ENCODE results near the gene MET.
A peak's percentile ranks its signal among the peaks of the same experiment; 100 is the strongest.
"Not testable (repeated sequence)": the region's sequence is repeated elsewhere in the genome, so short reads cannot be mapped to it uniquely, and the experiment has no call there.

Gene MET

DNA sequence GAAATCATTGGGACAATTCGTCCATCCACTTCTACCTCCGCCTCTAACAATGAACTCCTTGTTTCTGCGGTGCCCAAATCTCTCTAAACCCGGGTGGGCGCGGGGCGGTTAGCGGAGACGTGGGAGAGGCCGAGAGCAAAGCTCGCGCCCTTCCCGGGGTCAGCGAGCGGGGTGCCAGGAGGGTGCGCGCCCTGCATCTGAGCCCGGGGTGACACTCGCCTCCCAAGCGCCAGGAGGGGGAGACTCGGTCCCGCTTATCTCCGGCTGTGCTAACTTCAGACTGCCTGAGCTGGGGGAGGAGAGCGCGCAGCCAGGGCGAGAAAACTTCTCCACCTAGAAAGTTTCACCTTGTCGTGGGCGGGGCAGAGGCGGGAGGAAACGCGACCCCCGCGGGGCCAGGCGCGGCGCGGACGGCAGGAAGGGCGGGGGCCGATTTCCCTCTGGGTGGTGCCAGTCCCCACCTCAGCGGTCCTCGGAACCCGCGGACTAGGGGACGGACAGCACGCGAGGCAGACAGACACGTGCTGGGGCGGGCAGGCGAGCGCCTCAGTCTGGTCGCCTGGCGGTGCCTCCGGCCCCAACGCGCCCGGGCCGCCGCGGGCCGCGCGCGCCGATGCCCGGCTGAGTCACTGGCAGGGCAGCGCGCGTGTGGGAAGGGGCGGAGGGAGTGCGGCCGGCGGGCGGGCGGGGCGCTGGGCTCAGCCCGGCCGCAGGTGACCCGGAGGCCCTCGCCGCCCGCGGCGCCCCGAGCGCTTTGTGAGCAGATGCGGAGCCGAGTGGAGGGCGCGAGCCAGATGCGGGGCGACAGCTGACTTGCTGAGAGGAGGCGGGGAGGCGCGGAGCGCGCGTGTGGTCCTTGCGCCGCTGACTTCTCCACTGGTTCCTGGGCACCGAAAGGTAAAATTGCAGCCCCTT lies at the start of gene MET:
Gene MET (plus strand): TSS at position 516 of the 915 bp plus-strand sequence. CDS start 26,889 bp downstream, outside the sequence.
- Histone ChIP-seq H3K9me3 (ENCODE audit: control insufficient read depth, insufficient read depth, low read length) (no peaks in the 10 kb centered on the region), H3K9ac (ENCODE audit: low read depth, low read length) (peak within 1 kb of the TSS; percentile 50), H3K4me1 (ENCODE audit: insufficient read depth, low read length) (no peaks in the 10 kb centered on the region; the same call in 1 of the 2 replicates), H3K36me3 (ENCODE audit: insufficient read depth, low read length) (no peaks in the 10 kb centered on the region)

DNA sequence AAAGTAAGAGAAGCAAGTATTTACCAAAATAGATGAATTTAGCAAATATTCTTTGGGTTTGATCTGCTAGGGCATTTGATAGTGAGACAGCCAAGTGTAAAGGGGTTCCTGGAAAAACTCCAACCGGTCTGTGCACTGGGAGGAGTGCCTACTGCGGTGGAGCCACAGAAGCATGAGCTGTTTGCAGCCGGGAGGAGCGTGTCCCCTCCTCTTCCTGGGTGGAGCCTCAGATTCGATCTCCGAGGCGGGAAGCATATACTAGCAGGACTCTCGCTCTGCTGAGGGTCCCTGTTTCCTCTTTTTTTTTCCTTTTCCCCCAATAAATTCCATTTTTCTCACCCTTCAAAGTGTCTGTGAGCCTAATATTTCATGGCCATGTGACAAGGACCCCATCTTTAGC lies 45.1 kb upstream of the MET start:
- no peak overlapping the region for H3K9ac ChIP-seq (ENCODE audit: low read depth, low read length)
- no peaks in the 10 kb centered on the region for H3K36me3 ChIP-seq (ENCODE audit: insufficient read depth, low read length)
- no peaks in the 10 kb centered on the region for H3K9me3 ChIP-seq (ENCODE audit: control insufficient read depth, insufficient read depth, low read length)
- H3K4me1 ChIP-seq (ENCODE audit: insufficient read depth, low read length) = no peaks in the 10 kb centered on the region; the same call in 1 of the 2 replicates

DNA sequence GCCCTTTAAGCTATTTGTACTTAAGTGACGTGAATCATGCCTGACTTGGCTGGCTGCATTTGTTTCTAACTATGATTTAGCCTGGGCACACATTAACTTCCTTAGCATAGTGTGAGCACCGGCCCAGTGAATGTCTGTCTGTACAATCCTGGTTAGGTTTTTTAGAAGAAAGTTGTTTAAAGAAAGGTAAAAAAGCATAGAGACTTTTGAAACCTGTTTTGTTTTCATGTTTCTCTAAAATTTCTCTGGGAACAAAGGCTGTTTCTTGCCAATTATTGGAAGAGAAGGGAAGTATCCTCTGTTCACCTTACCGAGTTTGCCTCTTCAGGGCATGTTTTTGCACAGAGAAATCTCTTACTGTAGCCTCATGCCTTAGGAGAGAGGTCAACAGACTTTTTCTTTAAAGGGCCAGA lies 42.9 kb upstream of the MET start:
- Histone ChIP-seq H3K9me3 (ENCODE audit: control insufficient read depth, insufficient read depth, low read length) (no peaks in the 10 kb centered on the region), H3K36me3 (ENCODE audit: insufficient read depth, low read length) (no peaks in the 10 kb centered on the region), H3K9ac (ENCODE audit: low read depth, low read length) (no peak overlapping the region), H3K4me1 (ENCODE audit: insufficient read depth, low read length) (peaks cover 6% of the 10 kb centered on the region)

DNA sequence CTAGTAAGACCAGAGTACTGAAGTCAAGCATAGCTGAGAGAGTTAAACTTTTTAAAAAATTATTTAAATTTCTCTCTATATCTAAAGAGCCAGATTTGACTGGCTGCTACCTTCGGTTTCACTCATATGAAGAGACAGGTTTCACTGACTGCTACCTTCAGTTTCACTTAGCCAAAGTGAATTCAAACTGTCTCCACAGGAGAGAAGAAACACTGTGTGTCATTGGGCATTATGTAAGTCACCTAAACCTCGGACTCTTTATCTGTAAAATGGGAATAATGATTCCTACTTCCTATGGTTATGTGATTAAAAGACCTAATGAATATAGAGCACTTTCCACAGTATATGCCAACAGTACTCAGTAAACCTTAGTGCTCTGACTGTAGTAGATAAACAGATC lies 41.6 kb upstream of the MET start:
- peaks cover 6% of the 10 kb centered on the region for H3K4me1 ChIP-seq (ENCODE audit: insufficient read depth, low read length)
- H3K9me3 ChIP-seq (ENCODE audit: control insufficient read depth, insufficient read depth, low read length) = no peaks in the 10 kb centered on the region
- no peaks in the 10 kb centered on the region for H3K36me3 ChIP-seq (ENCODE audit: insufficient read depth, low read length)
- H3K9ac ChIP-seq (ENCODE audit: low read depth, low read length) = no peak overlapping the region

DNA sequence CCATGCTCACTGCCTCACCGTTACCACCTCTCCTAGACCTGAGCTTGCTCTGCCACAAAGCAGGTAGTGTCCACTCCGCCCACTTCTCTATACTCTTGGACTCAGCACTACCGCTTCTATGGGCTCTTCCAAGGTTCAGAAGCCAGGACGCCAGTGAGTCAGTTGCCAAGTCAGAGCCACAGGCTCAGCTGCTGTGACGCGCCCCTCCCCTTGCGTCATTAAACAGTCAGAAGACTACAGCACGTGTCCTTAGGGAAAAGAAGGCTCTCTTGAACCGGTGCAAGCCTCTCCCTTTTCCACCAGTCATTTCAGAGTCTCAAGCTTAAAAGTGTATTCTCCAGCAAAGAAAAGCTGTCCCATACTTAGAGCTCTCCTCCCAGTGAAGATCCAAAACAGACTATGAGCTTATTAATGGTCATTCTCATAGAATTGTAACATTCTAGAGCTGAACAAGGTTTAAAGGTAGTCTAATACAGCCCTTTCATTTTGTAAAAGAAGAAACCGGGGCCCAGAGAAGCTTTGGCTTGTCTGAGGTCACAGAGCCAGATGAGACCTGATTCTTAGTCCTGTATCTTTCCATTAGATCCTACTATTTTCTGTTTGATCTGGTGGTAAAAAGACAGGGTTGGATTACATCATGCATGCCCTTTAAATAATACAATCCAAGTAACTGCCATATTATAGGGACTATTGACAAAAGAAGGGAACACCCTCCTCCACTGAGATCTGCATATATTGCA lies 40.9 kb upstream of the MET start:
- no peaks in the 10 kb centered on the region for H3K36me3 ChIP-seq (ENCODE audit: insufficient read depth, low read length)

DNA sequence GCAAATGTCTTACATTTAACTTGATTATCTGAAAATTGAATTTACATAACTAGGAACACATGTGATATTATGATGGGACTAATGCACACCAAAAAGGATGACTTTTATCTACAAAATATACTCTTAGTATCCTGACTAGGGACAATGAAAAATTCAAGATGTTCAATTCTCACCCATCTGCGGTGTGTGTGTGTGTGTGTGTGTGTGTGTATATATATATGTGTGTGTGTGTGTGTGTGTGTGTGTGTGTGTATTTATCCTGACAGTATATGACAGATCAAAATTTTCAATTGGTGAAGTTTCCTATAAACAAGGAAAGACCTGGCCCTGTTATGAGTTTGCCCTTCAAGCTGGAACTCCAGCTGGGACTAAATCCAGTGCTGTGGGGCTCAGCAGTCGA lies 40.3 kb upstream of the MET start:
- Histone ChIP-seq H3K9ac (ENCODE audit: low read depth, low read length) (no peak overlapping the region), H3K4me1 (ENCODE audit: insufficient read depth, low read length) (peaks cover 6% of the 10 kb centered on the region), H3K9me3 (ENCODE audit: control insufficient read depth, insufficient read depth, low read length) (no peaks in the 10 kb centered on the region), H3K36me3 (ENCODE audit: insufficient read depth, low read length) (no peaks in the 10 kb centered on the region)

More for the DNA sequence above, 40.9 kb upstream of the MET start:
- H3K9ac ChIP-seq (ENCODE audit: low read depth, low read length) = no peak overlapping the region
- peaks cover 6% of the 10 kb centered on the region for H3K4me1 ChIP-seq (ENCODE audit: insufficient read depth, low read length)
- H3K9me3 ChIP-seq (ENCODE audit: control insufficient read depth, insufficient read depth, low read length) = no peaks in the 10 kb centered on the region

DNA sequence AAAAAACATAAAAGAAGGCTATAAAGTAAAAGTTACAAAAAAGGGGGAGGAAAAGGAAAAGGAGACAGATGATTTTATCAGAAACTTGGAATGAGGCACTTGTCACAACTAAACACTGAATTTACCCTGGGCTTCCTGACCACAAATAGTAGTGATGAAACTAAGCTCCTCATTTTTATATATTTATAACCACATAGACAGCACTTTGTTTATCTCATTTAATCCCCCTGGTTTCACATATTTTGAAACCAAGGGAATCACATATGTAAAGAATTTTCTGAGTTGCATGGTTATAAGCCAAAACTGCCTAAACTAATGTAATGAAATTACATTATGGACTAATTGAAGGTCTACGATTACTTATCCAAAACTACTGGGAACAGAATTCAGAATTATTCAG lies 39.6 kb upstream of the MET start:
- Histone ChIP-seq H3K4me1 (ENCODE audit: insufficient read depth, low read length) (peaks cover 6% of the 10 kb centered on the region), H3K9me3 (ENCODE audit: control insufficient read depth, insufficient read depth, low read length) (no peaks in the 10 kb centered on the region), H3K9ac (ENCODE audit: low read depth, low read length) (no peak overlapping the region), H3K36me3 (ENCODE audit: insufficient read depth, low read length) (no peaks in the 10 kb centered on the region)

DNA sequence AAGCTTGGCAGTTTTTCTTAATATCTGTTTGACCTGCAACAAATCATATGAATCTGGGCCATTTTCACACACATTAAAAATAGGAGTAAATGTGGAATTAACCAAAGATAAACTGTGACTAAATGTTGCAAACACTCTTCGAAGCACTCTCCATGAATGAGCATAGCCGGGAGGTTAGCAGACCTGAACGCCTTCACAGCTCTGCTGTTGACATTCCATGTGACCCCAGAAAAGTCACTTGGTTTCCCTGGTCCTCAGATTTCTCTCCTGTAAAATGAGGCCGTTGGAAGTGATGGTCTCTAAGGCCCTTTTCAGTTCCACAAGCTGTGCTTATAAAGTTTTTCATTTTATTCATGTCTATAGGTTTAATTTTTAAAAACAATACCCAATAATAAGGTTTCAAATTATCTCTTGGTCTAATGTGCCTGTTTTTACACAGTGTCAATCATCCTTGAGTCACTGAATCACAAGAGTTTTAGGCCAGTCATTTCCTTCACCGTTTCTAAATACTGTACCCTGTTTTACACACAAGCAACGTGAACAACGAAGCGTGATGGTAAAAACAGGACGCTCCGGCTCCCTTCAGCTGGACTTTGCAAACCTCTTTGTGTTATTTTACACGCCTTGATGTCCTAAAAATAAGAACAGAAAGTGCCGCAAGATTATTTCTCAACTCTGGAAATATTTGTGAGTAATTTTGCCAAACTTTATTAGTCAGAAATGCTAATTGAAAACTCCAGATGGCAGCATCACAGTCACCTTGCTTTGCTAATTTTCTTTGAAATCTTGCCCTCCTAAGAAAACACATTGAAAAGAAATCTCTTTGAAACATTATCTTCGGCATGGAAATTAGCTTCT lies 38.6 kb upstream of the MET start:
- Histone ChIP-seq H3K36me3 (ENCODE audit: insufficient read depth, low read length) (no peaks in the 10 kb centered on the region), H3K9me3 (ENCODE audit: control insufficient read depth, insufficient read depth, low read length) (no peaks in the 10 kb centered on the region), H3K4me1 (ENCODE audit: insufficient read depth, low read length) (peaks cover 6% of the 10 kb centered on the region), H3K9ac (ENCODE audit: low read depth, low read length) (no peak overlapping the region)

DNA sequence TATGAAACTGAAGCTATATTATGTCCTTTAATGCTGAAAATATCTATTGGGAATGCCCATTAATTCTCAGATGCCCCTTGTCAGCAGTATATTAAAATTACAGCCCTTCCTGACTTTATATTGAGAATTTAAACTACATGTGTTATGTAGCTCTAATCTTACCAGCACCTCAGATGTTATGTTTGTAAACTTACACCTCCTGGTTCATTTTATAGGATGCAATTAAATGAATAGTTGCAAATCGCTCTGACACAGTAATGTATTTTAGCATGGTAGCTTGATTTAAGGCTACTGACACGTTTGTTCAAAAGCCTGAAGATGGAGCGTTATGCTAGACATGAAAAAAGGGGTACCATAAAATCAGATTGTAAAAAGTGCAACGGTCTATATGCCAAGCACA lies 35.0 kb upstream of the MET start:
- no peaks in the 10 kb centered on the region for H3K36me3 ChIP-seq (ENCODE audit: insufficient read depth, low read length)
- peaks cover 6% of the 10 kb centered on the region; the same call in 1 of the 2 replicates for H3K4me1 ChIP-seq (ENCODE audit: insufficient read depth, low read length)
- no peak overlapping the region for H3K9ac ChIP-seq (ENCODE audit: low read depth, low read length)
- H3K9me3 ChIP-seq (ENCODE audit: control insufficient read depth, insufficient read depth, low read length) = no peaks in the 10 kb centered on the region; the same call in 1 of the 2 replicates

DNA sequence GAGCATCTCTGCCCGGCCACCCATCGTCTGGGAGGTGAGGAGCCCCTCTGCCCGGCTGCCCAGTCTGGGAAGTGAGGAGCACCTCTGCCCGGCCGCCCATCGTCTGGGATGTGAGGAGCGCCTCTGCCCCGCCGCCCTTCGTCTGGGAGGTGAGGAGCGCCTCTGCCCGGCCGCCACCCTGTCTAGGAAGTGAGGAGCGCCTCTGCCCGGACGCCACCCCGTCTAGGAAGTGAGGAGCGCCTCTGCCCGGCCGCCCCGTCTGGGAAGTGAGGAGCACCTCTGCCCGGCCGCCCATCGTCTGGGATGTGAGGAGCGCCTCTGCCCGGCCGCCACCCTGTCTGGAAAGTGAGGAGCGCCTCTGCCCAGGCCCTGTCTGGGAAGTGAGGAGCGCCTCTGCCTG lies 33.4 kb upstream of the MET start:
- not testable (repeated sequence) for H3K36me3 ChIP-seq (ENCODE audit: insufficient read depth, low read length); H3K9ac ChIP-seq (ENCODE audit: low read depth, low read length); H3K9me3 ChIP-seq (ENCODE audit: control insufficient read depth, insufficient read depth, low read length); H3K4me1 ChIP-seq (ENCODE audit: insufficient read depth, low read length)

DNA sequence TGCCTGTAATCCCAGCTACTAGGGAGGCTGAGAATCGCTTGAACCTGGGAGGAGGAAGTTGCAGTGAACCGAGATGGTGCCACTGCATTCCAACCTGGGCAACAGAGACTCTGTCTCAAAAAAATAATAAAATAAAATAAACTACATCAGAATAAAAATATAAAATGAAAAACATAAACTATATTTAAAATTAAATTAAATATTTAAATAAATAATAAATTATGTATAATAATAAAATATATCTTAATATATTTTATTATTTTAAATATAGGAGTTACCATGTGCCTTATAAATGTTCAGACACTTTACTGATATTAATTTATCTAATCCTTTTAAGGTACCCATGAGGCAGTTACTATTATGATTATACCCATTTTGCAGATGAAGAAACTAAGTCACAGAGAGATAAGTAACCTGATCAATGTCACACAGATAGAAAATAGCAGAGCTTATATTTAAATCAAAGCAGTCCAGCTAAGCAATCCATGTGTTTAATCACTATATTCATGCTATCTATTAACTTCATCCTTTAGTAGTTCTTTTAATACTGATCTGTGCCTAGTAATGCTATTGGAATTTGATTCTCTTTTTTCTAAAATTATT lies 30.3 kb upstream of the MET start:
- Histone ChIP-seq H3K9ac (ENCODE audit: low read depth, low read length) (no peak overlapping the region), H3K4me1 (ENCODE audit: insufficient read depth, low read length) (no peaks in the 10 kb centered on the region), H3K36me3 (ENCODE audit: insufficient read depth, low read length) (no peaks in the 10 kb centered on the region), H3K9me3 (ENCODE audit: control insufficient read depth, insufficient read depth, low read length) (no peaks in the 10 kb centered on the region; the same call in 1 of the 2 replicates)

DNA sequence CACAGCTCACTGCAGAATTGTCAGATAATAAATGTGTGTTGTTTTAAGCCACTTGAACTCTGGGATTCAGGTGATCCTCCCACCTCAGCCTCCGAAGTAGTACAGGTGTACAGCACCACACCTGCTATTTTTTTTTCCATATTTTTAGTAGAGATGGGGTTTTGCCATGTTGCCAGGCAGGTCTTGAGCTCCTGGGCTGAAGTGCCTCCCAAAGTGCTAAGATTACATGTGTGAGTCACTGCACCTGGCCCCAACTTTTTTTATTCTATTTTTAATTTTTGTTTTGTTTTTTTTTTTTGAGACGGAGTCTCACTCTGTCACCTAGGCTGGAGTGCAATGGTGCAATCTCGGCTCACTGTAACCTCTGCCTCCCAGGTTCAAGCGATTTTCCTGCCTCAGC lies 28.8 kb upstream of the MET start:
- H3K9me3 ChIP-seq (ENCODE audit: control insufficient read depth, insufficient read depth, low read length) = not testable (repeated sequence)

DNA sequence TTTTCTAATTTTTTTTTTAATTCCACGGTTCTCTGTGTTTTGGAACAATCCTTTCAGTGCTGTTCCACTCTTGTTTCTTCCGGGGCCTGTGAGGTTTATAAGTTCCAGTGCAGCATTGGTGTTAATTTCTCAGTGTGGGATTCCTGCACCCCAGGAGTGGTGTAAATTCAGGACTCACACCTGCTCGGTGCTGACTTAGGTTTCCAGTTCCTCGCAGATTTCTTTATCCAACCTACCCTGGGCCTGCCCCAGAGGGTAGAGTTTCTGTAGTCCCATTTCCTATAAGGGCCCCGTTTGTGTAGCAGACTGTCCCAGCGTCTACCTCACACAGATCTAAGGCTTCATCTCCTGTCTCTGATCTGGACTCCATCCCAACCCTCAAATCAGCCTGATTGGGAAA lies 27.4 kb upstream of the MET start:
- no peak overlapping the region for H3K9ac ChIP-seq (ENCODE audit: low read depth, low read length)
- no peaks in the 10 kb centered on the region for H3K4me1 ChIP-seq (ENCODE audit: insufficient read depth, low read length)
- H3K9me3 ChIP-seq (ENCODE audit: control insufficient read depth, insufficient read depth, low read length) = no peaks in the 10 kb centered on the region; the same call in 1 of the 2 replicates
- H3K36me3 ChIP-seq (ENCODE audit: insufficient read depth, low read length) = no peaks in the 10 kb centered on the region

More for the DNA sequence above, 28.8 kb upstream of the MET start:
- not testable (repeated sequence) for H3K9ac ChIP-seq (ENCODE audit: low read depth, low read length); H3K4me1 ChIP-seq (ENCODE audit: insufficient read depth, low read length); H3K36me3 ChIP-seq (ENCODE audit: insufficient read depth, low read length)

DNA sequence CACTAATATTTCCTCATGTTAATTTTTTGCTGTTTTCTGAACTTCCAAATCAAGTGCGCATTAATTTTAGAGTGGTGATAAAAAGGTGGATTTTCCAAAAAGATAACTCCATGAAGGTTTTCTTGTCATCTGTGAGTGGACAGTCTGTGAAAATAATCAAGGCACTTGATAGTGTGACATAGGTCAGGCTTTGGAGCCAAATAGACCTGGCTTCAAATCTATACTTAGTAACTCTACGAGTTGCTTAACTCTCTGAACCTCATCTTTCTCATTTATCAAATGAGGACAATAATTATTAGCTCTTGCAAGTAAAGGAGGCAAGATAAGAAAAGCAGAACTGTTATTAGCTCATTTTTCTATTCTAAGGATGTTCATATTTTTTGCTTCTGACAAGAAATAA lies 24.7 kb upstream of the MET start:
- no peak overlapping the region for H3K9ac ChIP-seq (ENCODE audit: low read depth, low read length)
- H3K9me3 ChIP-seq (ENCODE audit: control insufficient read depth, insufficient read depth, low read length) = no peaks in the 10 kb centered on the region
- no peaks in the 10 kb centered on the region for H3K4me1 ChIP-seq (ENCODE audit: insufficient read depth, low read length)
- no peaks in the 10 kb centered on the region for H3K36me3 ChIP-seq (ENCODE audit: insufficient read depth, low read length)
